NCI-H460 (cell line): ENCODE data around the gene BBS10. TPM values are rescaled to one million over a fixed set of nuclear protein-coding genes. Genes with fewer than 3 reads are reported as not detected.

Experiments
- small RNA-seq, 2 experiments: library from RNA; depleted of rRNA; stranded (forward); fragments of <200 nt; gene quantifications; one replicate each; pipeline ENCODE3, GENCODE V24; 2014
- total RNA-seq: library from RNA; depleted of rRNA; stranded (reverse); fragments of >200 nt; shearing (Covaris generic); gene quantifications from 2 replicates; pipeline ENCODE4 v1.2.3, GENCODE V29; 2014; rRNA removed

Gene BBS10
- total RNA-seq, 1 experiment from 2014 or later: 19.6 TPM

Small RNA genes lying within 50 kb of the gene (small RNA-seq; reads per million reads assigned to genes)
- gene RN7SKP172: 0 to 0.18 reads per million in 2 experiments

Other genes with a start within 250 kb of the BBS10 start
- 37.7 and 43.4 TPM in 2 replicates for gene OSBPL8, start 211.4 kb upstream of the BBS10 start, total RNA-seq